ENCODE results near the gene RASA3. TPM values are rescaled to one million over a fixed set of nuclear protein-coding genes. Genes with fewer than 3 reads are reported as not detected.

Gene RASA3
- total RNA-seq, 1 experiment from 2014 or later: 9.1 TPM

DNA sequence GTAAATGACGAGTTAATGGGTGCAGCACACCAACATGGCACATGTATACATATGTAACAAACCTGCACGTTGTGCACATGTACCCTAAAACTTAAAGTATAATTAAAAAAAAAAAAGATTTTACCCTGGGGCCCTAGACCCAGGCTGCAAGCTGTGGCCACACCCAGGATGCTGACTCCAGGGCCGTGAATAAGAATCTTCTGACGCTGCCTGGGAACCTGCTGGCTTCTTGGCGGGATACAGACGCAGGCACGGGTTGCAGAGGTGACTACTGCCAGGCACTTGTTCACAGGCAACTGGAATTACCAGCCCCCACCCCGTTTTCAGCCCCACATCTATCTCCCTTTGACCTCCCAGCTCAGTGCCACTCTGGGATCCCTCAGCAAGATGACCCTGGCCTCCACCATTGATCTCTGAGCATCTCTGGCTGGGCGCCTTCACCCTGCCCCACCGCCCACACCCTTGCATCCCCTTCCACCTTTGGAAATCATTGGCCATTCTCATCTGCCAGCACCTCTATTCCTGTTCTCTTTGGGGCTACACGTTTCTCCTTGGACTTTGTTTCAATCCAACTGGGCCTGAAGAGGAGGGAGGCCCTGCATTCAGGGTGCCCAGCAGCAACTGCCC lies 25.6 kb upstream of the RASA3 start:
- Mint-ChIP-seq H3K9me3 (ENCODE audit: unreplicated experiment) (peaks cover 10% of the 10 kb centered on the region), H3K36me3 (ENCODE audit: insufficient read depth, unreplicated experiment) (no peaks in the 10 kb centered on the region), H3K27ac (ENCODE audit: low read depth, unreplicated experiment) (no peak overlapping the region), H3K4me3 (ENCODE audit: unreplicated experiment) (no peak overlapping the region), H3K4me1 (ENCODE audit: insufficient read depth, unreplicated experiment) (peaks cover 5% of the 10 kb centered on the region), H3K27me3 (ENCODE audit: insufficient read depth, unreplicated experiment) (peaks cover 22% of the 10 kb centered on the region)
- no TSS peak for BruUV-seq (replicated peaks)
- TF ChIP-seq, protein P1, sequence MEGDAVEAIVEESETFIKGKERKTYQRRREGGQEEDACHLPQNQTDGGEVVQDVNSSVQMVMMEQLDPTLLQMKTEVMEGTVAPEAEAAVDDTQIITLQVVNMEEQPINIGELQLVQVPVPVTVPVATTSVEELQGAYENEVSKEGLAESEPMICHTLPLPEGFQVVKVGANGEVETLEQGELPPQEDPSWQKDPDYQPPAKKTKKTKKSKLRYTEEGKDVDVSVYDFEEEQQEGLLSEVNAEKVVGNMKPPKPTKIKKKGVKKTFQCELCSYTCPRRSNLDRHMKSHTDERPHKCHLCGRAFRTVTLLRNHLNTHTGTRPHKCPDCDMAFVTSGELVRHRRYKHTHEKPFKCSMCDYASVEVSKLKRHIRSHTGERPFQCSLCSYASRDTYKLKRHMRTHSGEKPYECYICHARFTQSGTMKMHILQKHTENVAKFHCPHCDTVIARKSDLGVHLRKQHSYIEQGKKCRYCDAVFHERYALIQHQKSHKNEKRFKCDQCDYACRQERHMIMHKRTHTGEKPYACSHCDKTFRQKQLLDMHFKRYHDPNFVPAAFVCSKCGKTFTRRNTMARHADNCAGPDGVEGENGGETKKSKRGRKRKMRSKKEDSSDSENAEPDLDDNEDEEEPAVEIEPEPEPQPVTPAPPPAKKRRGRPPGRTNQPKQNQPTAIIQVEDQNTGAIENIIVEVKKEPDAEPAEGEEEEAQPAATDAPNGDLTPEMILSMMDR (IDR thresholded peaks at IDR 0.05; ENCODE audit: unreplicated experiment): no peak
- no peak for DNase-seq (ENCODE audit: unreplicated experiment)
- intact Hi-C loops (cut with micrococcal nuclease): loop anchor here (10.0 kb wide), 1 partner anchor 203 kb away; no protein-coding TSS in a partner anchor
- ChIA-PET CTCF (no interaction called here), POLR2A (no interaction called here)

DNA sequence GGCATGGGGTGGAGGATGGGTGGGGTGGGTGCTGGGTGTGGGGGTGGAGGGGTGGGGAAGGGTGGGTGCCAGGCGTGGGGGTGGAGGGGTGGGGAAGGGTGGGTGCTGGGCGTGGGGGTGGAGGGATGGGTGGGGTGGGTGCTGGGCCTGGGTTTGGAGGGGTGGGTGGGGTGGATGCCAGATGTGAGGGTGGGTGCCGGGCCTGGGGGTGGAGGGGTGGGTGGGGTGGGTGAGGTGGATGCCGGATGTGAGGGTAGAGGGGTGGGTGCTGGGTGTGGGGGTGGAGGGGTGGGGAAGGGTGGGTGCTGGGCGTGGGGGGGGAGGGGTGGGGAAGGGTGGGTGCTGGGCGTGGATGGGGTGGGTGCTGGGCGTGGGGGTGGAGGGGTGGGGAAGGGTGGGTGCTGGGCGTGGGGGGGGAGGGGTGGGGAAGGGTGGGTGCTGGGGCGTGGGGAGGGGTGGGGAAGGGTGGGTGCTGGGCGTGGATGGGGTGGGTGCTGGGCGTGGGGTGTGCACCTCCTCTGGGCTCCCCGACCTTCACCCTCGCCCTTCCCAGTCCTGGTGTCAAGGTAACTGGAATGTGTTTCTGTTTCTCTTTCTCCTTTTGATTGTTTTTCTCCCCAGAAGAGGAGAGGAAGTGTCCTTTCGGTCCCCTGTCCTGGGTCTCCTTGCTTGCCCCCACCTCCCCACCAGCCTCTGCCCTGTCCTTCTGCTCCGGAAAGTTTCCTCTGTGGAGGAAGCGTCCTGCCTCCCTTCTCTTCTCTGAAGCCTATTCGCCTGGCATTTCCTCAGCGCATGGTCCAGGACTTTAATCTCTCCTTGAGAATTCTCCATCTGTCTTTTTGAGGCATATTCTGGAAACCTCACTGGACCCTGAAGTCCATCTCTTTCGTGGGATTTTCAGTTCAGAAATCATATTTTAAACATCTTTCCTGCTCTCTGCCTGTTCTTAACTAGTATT lies 23.8 kb upstream of the RASA3 start:
- no TSS peak for BruUV-seq (replicated peaks)
- H3K4me1 Mint-ChIP-seq (ENCODE audit: insufficient read depth, unreplicated experiment): peaks cover 10% of the 10 kb centered on the region
- POLR2A ChIA-PET: no interaction called here
- H3K36me3 Mint-ChIP-seq (ENCODE audit: insufficient read depth, unreplicated experiment): no peaks in the 10 kb centered on the region
- no peak overlapping the region for H3K4me3 Mint-ChIP-seq (ENCODE audit: unreplicated experiment)
- CTCF ChIA-PET: interaction anchor here (0.6 kb wide), 1 partner anchor 51 kb away, joined by 3 read pairs; no protein-coding TSS in a partner anchor
- no peak for DNase-seq (ENCODE audit: unreplicated experiment)
- TF ChIP-seq, protein P1 (IDR thresholded peaks at IDR 0.05; ENCODE audit: unreplicated experiment): no peak
- intact Hi-C loops (cut with micrococcal nuclease): loop anchor here (10.0 kb wide), 1 partner anchor 201 kb away; no protein-coding TSS in a partner anchor
- H3K27me3 Mint-ChIP-seq (ENCODE audit: insufficient read depth, unreplicated experiment): peaks cover 17% of the 10 kb centered on the region
- peaks cover 10% of the 10 kb centered on the region for H3K9me3 Mint-ChIP-seq (ENCODE audit: unreplicated experiment)
- H3K27ac Mint-ChIP-seq (ENCODE audit: low read depth, unreplicated experiment): peak overlapping the region; percentile 11

DNA sequence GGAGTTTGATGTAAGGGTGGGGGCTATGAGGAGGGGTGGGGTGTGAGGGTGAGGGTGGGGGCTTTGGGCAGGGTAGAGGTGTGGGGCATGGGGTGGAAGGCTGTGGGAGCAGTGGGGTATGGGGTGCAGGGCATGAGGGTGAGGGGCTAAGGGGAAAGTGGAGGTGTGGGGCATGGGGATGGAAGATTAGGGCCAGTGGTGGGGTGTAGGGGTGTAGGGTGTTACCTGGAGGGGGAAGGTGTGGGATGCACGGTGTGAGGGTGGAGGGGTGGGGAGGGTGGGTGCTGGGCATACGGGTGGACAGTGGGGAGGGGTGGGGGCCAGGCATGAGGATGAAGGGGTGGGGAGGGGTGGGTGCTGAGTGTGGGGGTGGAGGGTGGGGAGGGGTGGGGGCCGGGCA lies 22.9 kb upstream of the RASA3 start:
- DNase-seq (ENCODE audit: unreplicated experiment): no peak
- H3K4me3 Mint-ChIP-seq (ENCODE audit: unreplicated experiment): no peak overlapping the region
- no TSS peak for BruUV-seq (replicated peaks)
- no peak overlapping the region for H3K27ac Mint-ChIP-seq (ENCODE audit: low read depth, unreplicated experiment)
- POLR2A ChIA-PET: no interaction called here
- intact Hi-C loops (cut with micrococcal nuclease): loop anchor here (10.0 kb wide), 1 partner anchor 201 kb away; no protein-coding TSS in a partner anchor
- H3K9me3 Mint-ChIP-seq (ENCODE audit: unreplicated experiment): peaks cover 10% of the 10 kb centered on the region
- CTCF ChIA-PET: no interaction called here
- TF ChIP-seq, protein P1 (IDR thresholded peaks at IDR 0.05; ENCODE audit: unreplicated experiment): no peak
- peaks cover 10% of the 10 kb centered on the region for H3K4me1 Mint-ChIP-seq (ENCODE audit: insufficient read depth, unreplicated experiment)
- no peaks in the 10 kb centered on the region for H3K36me3 Mint-ChIP-seq (ENCODE audit: insufficient read depth, unreplicated experiment)
- peaks cover 8% of the 10 kb centered on the region for H3K27me3 Mint-ChIP-seq (ENCODE audit: insufficient read depth, unreplicated experiment)

DNA sequence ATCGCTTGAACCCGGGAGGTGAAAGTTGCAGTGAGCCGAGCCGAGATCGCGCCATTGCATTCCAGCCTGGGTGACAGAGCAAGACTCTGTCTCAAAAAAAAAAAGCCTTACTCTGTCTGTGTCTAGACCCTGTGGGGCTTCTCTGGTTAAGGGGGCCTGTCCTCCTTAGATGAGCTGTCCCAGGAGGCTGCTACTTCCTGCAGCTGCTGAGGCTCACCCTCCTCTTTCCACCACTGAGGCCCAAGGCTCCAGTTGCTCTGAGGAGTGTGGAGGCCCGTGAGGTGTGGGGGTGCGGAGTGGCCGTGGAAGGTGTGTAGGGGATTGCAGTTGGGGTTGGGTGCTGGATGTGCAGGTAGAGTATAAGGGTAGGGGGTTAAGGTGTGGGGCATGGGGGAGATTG lies 22.1 kb upstream of the RASA3 start:
- CTCF ChIA-PET: interaction anchor here (0.6 to 0.7 kb wide), 2 partner anchors 90 to 116 kb away, joined by 3 to 5 read pairs; no protein-coding TSS in a partner anchor
- BruUV-seq (replicated peaks): no TSS peak

More for the DNA sequence above, 22.1 kb upstream of the RASA3 start:
- intact Hi-C loops (cut with micrococcal nuclease): loop anchor here (5.0 to 10.0 kb wide), 2 partner anchors 73 to 200 kb away; no protein-coding TSS in a partner anchor
- H3K27ac Mint-ChIP-seq (ENCODE audit: low read depth, unreplicated experiment): no peak overlapping the region
- H3K36me3 Mint-ChIP-seq (ENCODE audit: insufficient read depth, unreplicated experiment): no peaks in the 10 kb centered on the region
- TF ChIP-seq, protein P1 (IDR thresholded peaks at IDR 0.05; ENCODE audit: unreplicated experiment): no peak
- DNase-seq (ENCODE audit: unreplicated experiment): no peak
- peaks cover 10% of the 10 kb centered on the region for H3K4me1 Mint-ChIP-seq (ENCODE audit: insufficient read depth, unreplicated experiment)
- no peak overlapping the region for H3K4me3 Mint-ChIP-seq (ENCODE audit: unreplicated experiment)
- H3K9me3 Mint-ChIP-seq (ENCODE audit: unreplicated experiment): peaks cover 10% of the 10 kb centered on the region
- H3K27me3 Mint-ChIP-seq (ENCODE audit: insufficient read depth, unreplicated experiment): no peaks in the 10 kb centered on the region
- POLR2A ChIA-PET: no interaction called here

All from MCF 10A (cell line).